HL-60 (cell line): ENCODE measurements around the gene MICOS13.

Experiments used
- DNase-seq, 2 experiments: peaks; one replicate each; pipeline ENCODE4 v3.0.0-alpha.2; 2010 to 2020; ENCODE audit warnings: low read depth in 1 of 2, low spot score in 1 of 2
- H3K27ac ChIP-seq: fragments of 250-450 bp; sonication (Bioruptor Pico); replicated peaks from 2 replicates; pipeline ENCODE4 v1.5.1; 2020; ENCODE audit warnings: mild to moderate bottlenecking, moderate library complexity
- H3K27me3 ChIP-seq: fragments of 250-450 bp; sonication (Bioruptor Pico); 2 replicates; pipeline ENCODE4 v1.5.1; 2021; ENCODE audit warnings: mild to moderate bottlenecking, moderate library complexity; ENCODE audit not compliant: insufficient read depth, poor library complexity, severe bottlenecking
- H3K4me3 ChIP-seq: replicated peaks from 2 replicates; pipeline ENCODE4 v1.5.1; 2011; ENCODE audit warnings: mild to moderate bottlenecking, control low read depth, low read length; ENCODE audit not compliant: insufficient read depth
- GABPA ChIP-seq: IDR thresholded peaks from 2 replicates; pipeline ENCODE4 v1.6.1; 2012; ENCODE audit warnings: low read depth
- POLR2AphosphoS5 ChIP-seq: IDR thresholded peaks from 2 replicates; pipeline ENCODE4 v1.6.1; 2012; ENCODE audit warnings: low read depth
- SPI1 ChIP-seq: IDR thresholded peaks from 2 replicates; pipeline ENCODE4 v1.6.1; 2012; ENCODE audit warnings: low read depth, mild to moderate bottlenecking, borderline replicate concordance
- TF ChIP-seq, protein P1 (sequence below): IDR thresholded peaks from one replicate; pipeline ENCODE4 v1.5.1; 2011; ENCODE audit warnings: low read length, control low read depth, inconsistent platforms; ENCODE audit not compliant: insufficient read depth
- TF ChIP-seq, protein P2 (sequence below): IDR thresholded peaks from 2 replicates; pipeline ENCODE4 v1.6.1; 2012; ENCODE audit warnings: low read depth; ENCODE audit not compliant: insufficient replicate concordance

Gene MICOS13

DNA sequence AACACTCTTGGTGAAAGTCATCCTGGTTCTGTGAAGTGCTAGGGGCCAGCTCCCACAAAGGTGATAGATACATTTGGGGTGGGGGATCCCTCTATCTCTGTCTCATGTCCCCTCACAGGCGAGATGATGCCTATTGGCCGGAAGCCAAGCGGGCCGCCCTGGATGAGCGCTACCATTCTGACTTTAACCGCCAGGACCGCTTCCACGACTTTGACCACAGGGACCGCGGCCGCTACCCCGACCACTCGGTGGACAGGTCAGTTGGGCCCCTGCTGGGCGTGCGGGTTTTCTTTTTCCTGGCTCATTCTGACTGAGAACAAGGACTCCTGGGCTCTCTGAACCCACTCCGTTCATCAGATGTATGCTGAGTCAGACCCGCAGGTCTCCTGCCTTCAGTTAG is 16.4 kb downstream of the MICOS13 start:
- H3K27ac ChIP-seq, result no peak overlapping the region
- DNase-seq, result no peak
- TF ChIP-seq SPI1 (no peak), GABPA (no peak), POLR2AphosphoS5 (no peak)
- TF ChIP-seq, protein P1, sequence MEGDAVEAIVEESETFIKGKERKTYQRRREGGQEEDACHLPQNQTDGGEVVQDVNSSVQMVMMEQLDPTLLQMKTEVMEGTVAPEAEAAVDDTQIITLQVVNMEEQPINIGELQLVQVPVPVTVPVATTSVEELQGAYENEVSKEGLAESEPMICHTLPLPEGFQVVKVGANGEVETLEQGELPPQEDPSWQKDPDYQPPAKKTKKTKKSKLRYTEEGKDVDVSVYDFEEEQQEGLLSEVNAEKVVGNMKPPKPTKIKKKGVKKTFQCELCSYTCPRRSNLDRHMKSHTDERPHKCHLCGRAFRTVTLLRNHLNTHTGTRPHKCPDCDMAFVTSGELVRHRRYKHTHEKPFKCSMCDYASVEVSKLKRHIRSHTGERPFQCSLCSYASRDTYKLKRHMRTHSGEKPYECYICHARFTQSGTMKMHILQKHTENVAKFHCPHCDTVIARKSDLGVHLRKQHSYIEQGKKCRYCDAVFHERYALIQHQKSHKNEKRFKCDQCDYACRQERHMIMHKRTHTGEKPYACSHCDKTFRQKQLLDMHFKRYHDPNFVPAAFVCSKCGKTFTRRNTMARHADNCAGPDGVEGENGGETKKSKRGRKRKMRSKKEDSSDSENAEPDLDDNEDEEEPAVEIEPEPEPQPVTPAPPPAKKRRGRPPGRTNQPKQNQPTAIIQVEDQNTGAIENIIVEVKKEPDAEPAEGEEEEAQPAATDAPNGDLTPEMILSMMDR, result no peak
- H3K27me3 ChIP-seq, result no peaks in the 10 kb centered on the region
- H3K4me3 ChIP-seq, result no peak overlapping the region

DNA sequence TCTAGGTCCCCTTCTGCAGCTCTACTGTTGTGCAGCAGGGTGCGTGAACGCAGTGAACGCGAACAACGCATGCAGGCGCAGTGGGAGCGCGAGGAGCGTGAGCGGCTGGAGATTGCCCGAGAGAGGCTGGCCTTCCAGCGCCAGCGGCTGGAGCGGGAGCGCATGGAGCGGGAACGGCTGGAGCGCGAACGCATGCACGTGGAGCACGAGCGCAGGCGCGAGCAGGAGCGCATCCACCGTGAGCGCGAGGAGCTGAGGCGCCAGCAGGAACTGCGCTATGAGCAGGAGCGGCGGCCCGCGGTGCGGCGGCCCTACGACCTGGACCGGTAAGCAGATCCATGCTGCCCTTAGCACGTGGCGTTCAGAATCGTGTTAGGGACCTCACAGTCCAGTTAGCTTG is 18.8 kb downstream of the MICOS13 start:
- H3K4me3 ChIP-seq, result no peak overlapping the region
- no peaks in the 10 kb centered on the region for H3K27me3 ChIP-seq
- no peak overlapping the region for H3K27ac ChIP-seq
- no peak for DNase-seq
- TF ChIP-seq GABPA (no peak), SPI1 (no peak), POLR2AphosphoS5 (no peak)
- TF ChIP-seq, protein P2, sequence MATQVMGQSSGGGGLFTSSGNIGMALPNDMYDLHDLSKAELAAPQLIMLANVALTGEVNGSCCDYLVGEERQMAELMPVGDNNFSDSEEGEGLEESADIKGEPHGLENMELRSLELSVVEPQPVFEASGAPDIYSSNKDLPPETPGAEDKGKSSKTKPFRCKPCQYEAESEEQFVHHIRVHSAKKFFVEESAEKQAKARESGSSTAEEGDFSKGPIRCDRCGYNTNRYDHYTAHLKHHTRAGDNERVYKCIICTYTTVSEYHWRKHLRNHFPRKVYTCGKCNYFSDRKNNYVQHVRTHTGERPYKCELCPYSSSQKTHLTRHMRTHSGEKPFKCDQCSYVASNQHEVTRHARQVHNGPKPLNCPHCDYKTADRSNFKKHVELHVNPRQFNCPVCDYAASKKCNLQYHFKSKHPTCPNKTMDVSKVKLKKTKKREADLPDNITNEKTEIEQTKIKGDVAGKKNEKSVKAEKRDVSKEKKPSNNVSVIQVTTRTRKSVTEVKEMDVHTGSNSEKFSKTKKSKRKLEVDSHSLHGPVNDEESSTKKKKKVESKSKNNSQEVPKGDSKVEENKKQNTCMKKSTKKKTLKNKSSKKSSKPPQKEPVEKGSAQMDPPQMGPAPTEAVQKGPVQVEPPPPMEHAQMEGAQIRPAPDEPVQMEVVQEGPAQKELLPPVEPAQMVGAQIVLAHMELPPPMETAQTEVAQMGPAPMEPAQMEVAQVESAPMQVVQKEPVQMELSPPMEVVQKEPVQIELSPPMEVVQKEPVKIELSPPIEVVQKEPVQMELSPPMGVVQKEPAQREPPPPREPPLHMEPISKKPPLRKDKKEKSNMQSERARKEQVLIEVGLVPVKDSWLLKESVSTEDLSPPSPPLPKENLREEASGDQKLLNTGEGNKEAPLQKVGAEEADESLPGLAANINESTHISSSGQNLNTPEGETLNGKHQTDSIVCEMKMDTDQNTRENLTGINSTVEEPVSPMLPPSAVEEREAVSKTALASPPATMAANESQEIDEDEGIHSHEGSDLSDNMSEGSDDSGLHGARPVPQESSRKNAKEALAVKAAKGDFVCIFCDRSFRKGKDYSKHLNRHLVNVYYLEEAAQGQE, result no peak
- TF ChIP-seq, protein P1, result no peak

DNA sequence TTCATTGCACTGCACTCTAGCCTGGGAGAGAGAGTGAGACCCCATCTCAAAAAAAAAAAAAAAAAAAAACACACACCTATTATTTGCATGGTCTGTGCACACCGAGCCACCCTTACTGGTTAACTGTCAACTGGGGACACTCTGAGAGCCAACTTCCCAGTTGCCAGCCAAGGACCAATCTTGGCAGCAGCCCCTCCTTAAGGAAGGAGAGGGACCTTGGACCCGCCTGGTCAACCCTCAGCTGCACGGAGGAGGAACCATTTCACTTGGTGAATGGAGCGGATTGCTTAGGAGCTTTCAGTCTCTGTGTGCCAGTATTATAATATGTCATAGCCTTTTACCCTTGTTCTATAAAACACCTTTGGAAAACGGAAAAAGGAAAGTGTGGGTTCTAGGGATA is 24.9 kb downstream of the MICOS13 start:
- no peaks in the 10 kb centered on the region for H3K27me3 ChIP-seq
- no peak overlapping the region for H3K4me3 ChIP-seq
- TF ChIP-seq SPI1, result no peak
- TF ChIP-seq, protein P2, result no peak
- no peak for DNase-seq
- H3K27ac ChIP-seq, result no peak overlapping the region

DNA sequence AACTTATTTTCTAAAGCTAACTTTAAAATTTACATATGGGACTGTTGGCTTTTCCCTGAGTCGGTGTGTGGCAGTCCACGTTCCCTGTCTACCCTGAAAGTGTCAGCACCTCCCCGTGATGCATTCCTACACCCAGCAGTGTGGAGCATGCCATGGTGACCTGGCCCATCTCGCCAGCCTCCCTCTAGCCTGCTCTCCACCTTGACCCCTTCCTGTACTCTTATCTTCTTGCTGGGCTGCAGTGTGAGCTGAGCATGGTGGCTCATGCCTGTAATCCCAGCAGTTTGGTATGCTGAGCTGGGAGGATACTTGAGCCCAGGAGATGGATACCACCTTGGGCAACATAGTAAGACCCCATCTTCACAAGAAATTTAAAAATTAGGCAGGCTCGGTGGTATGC is 25.4 kb downstream of the MICOS13 start:
- H3K4me3 ChIP-seq, result no peak overlapping the region
- H3K27ac ChIP-seq, result no peak overlapping the region
- no peaks in the 10 kb centered on the region for H3K27me3 ChIP-seq
- no peak for TF ChIP-seq SPI1
- TF ChIP-seq, protein P2, result no peak
- TF ChIP-seq GABPA, result no peak
- no peak; the same call in 1 of the 2 replicates for TF ChIP-seq POLR2AphosphoS5
- TF ChIP-seq, protein P1, result no peak
- DNase-seq, result no peak
